ENCODE measurements around the gene F2RL3.

DNA sequence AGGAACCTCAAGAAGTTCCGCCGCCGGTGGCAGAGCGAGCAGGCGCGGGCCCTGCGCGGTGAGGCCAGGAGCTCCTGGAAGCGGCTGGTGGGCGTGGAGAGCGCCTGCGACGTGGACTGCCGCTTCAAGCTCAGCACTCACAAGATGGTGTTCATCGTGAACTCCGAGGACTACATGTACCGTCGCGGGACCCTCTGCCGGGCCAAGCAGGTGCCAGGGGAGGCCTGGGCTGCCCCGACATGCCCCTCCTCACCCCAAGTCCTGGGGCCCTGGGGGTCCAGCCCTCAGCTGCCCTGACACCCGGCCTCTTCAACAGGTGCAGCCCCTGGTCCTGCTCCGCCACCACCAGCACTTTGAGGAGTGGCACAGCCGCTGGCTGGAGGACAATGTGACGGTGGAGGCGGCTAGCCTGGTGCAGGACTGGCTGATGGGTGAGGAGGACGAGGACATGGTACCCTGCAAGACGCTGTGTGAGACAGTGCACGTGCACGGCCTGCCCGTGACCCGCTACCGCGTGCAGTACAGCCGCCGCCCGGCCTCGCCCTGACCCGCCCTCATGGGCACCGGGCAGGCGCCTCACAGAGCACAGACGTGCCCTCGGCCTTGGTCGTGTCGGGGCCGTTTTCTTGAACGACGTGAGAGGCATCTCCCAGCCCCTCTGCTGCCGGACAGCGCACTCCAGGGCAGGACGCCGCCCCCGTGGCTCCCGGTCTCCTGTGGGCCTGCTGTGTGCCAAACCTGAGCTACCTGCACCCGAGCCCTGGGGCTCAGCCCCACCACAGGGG lies 10.4 kb upstream of the F2RL3 start:
- TF ChIP-seq, protein P1, sequence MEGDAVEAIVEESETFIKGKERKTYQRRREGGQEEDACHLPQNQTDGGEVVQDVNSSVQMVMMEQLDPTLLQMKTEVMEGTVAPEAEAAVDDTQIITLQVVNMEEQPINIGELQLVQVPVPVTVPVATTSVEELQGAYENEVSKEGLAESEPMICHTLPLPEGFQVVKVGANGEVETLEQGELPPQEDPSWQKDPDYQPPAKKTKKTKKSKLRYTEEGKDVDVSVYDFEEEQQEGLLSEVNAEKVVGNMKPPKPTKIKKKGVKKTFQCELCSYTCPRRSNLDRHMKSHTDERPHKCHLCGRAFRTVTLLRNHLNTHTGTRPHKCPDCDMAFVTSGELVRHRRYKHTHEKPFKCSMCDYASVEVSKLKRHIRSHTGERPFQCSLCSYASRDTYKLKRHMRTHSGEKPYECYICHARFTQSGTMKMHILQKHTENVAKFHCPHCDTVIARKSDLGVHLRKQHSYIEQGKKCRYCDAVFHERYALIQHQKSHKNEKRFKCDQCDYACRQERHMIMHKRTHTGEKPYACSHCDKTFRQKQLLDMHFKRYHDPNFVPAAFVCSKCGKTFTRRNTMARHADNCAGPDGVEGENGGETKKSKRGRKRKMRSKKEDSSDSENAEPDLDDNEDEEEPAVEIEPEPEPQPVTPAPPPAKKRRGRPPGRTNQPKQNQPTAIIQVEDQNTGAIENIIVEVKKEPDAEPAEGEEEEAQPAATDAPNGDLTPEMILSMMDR (IDR thresholded peaks at IDR 0.05) = no peak
- TF ChIP-seq POLR2A (IDR thresholded peaks at IDR 0.05) = no peak
- TF ChIP-seq POLR2AphosphoS5 (IDR thresholded peaks at IDR 0.05) = no peak
- no peak for TF ChIP-seq EP300 (IDR thresholded peaks at IDR 0.05)

Data from stomach (tissue), 4 donors.